Endodermal cell (in vitro differentiated cells): ENCODE measurements around the gene CD68. TPM values are rescaled to one million over a fixed set of nuclear protein-coding genes. Genes with fewer than 3 reads are reported as not detected.
A peak's percentile ranks its signal among the peaks of the same experiment; 100 is the strongest.

Experiments
- DNase-seq: peaks from one replicate; pipeline ENCODE4 v3.0.0-alpha.2; 2017
- H3K27ac ChIP-seq: 2 replicates; pipeline ENCODE4 v1.5.1; 2013; ENCODE audit warnings: mild to moderate bottlenecking, low read depth, low read length, moderate library complexity
- H3K27me3 ChIP-seq: 2 replicates; pipeline ENCODE4 v1.6.1; 2013; ENCODE audit warnings: mild to moderate bottlenecking, low read length, moderate library complexity; ENCODE audit not compliant: insufficient read depth, control insufficient read depth, poor library complexity, severe bottlenecking
- H3K36me3 ChIP-seq: 2 replicates; pipeline ENCODE4 v1.7.0; 2013; ENCODE audit warnings: mild to moderate bottlenecking, low read length, moderate library complexity; ENCODE audit not compliant: control insufficient read depth, insufficient read depth
- H3K4me1 ChIP-seq: one replicate; pipeline ENCODE4 v1.7.0; 2013; ENCODE audit warnings: low read length; ENCODE audit not compliant: control insufficient read depth, insufficient read depth
- H3K4me3 ChIP-seq: 2 replicates; pipeline ENCODE4 v1.5.1; 2013; ENCODE audit warnings: mild to moderate bottlenecking, low read length, moderate library complexity
- H3K9ac ChIP-seq: 2 replicates; pipeline ENCODE4 v1.6.1; 2013; ENCODE audit warnings: mild to moderate bottlenecking, low read length, moderate library complexity; ENCODE audit not compliant: poor library complexity, severe bottlenecking; ENCODE audit errors: extremely low read depth
- H3K9me3 ChIP-seq: 2 replicates; pipeline ENCODE4 v1.6.1; 2013; ENCODE audit warnings: mild to moderate bottlenecking, low read length, moderate library complexity; ENCODE audit not compliant: control insufficient read depth
- H3K27ac Mint-ChIP-seq: 2 replicates; pipeline ENCODE4 v1.8.0; 2020; ENCODE audit warnings: mixed read lengths
- H3K27me3 Mint-ChIP-seq: 2 replicates; pipeline ENCODE4 v1.8.0; 2021; ENCODE audit warnings: mild to moderate bottlenecking, mixed read lengths; ENCODE audit not compliant: insufficient read depth
- H3K36me3 Mint-ChIP-seq: 2 replicates; pipeline ENCODE4 v1.8.0; 2020; ENCODE audit warnings: low read depth, mixed read lengths
- H3K4me1 Mint-ChIP-seq: 2 replicates; pipeline ENCODE4 v1.8.0; 2020; ENCODE audit warnings: mixed read lengths
- H3K4me3 Mint-ChIP-seq: 2 replicates; pipeline ENCODE4 v1.8.0; 2020; ENCODE audit warnings: mild to moderate bottlenecking, moderate library complexity, mixed read lengths
- H3K9me3 Mint-ChIP-seq: 2 replicates; pipeline ENCODE4 v1.8.0; 2020; ENCODE audit warnings: mild to moderate bottlenecking, mixed read lengths
- CTCF ChIP-seq: fragments of 200-600 bp; sonication (generic); conservative IDR thresholded peaks from 2 replicates; pipeline ENCODE4 v1.5.0; 2021; ENCODE audit warnings: antibody characterized with exemption, mild to moderate bottlenecking
- WGBS, 2 experiments: methylation state at CpG; one replicate each; pipeline versions ENCODE4 v1.1.5 to v1.1.7; 2013; ENCODE audit warnings: missing lambda C conversion rate in 2 of 2, mixed read lengths in 1 of 2; ENCODE audit not compliant: insufficient coverage in 1 of 2, insufficient read length in 1 of 2; 5-methylcytosine and 5-hydroxymethylcytosine counted together
- total RNA-seq, 2 donors: library from RNA; stranded (reverse); fragmentation: NEBNext Ultra II Directional in 1 of 2; extraction: Animal tissue kit (Norgen Biotek cat#: 25700) in 1 of 2; gene quantifications; 2 replicates in 1 of 2; 3 replicates in 1 of 2; pipeline ENCODE4 v1.2.1, GENCODE V29; 2021

The CD68 gene
- total RNA-seq, 2 donors from 2014 or later, result 0.44 TPM; not detected in 1

GRCh38 chr17:7548585-7549400 lies 30.6 kb upstream of the CD68 start, which contains the start of gene TNFSF12:
TNFSF12 (plus strand) TSS chr17:7549058; CDS start chr17:7549154, 96 bp downstream.
- no peaks in the 10 kb centered on the region for H3K9me3 Mint-ChIP-seq
- H3K36me3 Mint-ChIP-seq, result no peaks in the 10 kb centered on the region
- peak; percentile 39 for TF ChIP-seq CTCF
- peak within 1 kb of the TSS; percentile 38 for H3K9ac ChIP-seq
- H3K27ac ChIP-seq, result no peak within 1 kb of the TSS
- no peaks in the 10 kb centered on the region for H3K36me3 ChIP-seq
- H3K4me1 Mint-ChIP-seq, result peaks cover 3% of the 10 kb centered on the region
- no peak within 1 kb of the TSS for H3K27ac Mint-ChIP-seq
- peak; percentile 85 for DNase-seq
- H3K27me3 Mint-ChIP-seq, result peaks cover 15% of the 10 kb centered on the region
- H3K4me1 ChIP-seq, result no peaks in the 10 kb centered on the region
- peak within 1 kb of the TSS; percentile 84 for H3K4me3 ChIP-seq
- 6 to 14% methylated on average over 17 to 63 of the region's 65 CpGs for WGBS, 2 experiments
- peak within 1 kb of the TSS; percentile 69 for H3K4me3 Mint-ChIP-seq
- no peaks in the 10 kb centered on the region for H3K9me3 ChIP-seq
- H3K27me3 ChIP-seq, result no peaks in the 10 kb centered on the region

- Histone ChIP-seq H3K4me3 (no peak overlapping the region), H3K27me3 (no peaks in the 10 kb centered on the region), H3K9ac (no peak overlapping the region), H3K9me3 (no peaks in the 10 kb centered on the region), H3K36me3 (no peaks in the 10 kb centered on the region), H3K27ac (no peak overlapping the region), H3K4me1 (no peaks in the 10 kb centered on the region)
- peaks cover 10% of the 10 kb centered on the region for H3K27me3 Mint-ChIP-seq
- TF ChIP-seq CTCF, result no peak
- peaks cover 3% of the 10 kb centered on the region for H3K4me1 Mint-ChIP-seq
- no peak overlapping the region for H3K27ac Mint-ChIP-seq
- 84 to 86% methylated on average over 9 to 20 of the region's 20 CpGs for WGBS, 2 experiments
- H3K36me3 Mint-ChIP-seq, result no peaks in the 10 kb centered on the region
- H3K9me3 Mint-ChIP-seq, result no peaks in the 10 kb centered on the region
- peak overlapping the region; percentile 69 for H3K4me3 Mint-ChIP-seq
- no peak for DNase-seq
These were observed 29.9 kb upstream of the CD68 start for GRCh38 chr17:7549401-7550055.

- Histone ChIP-seq H3K27ac (no peak overlapping the region), H3K36me3 (no peaks in the 10 kb centered on the region), H3K9ac (no peak overlapping the region), H3K4me1 (no peaks in the 10 kb centered on the region), H3K27me3 (no peaks in the 10 kb centered on the region), H3K4me3 (no peak overlapping the region), H3K9me3 (no peaks in the 10 kb centered on the region)
- Mint-ChIP-seq H3K36me3 (no peaks in the 10 kb centered on the region), H3K4me3 (no peak overlapping the region), H3K9me3 (no peaks in the 10 kb centered on the region), H3K4me1 (peaks cover 3% of the 10 kb centered on the region), H3K27ac (no peak overlapping the region), H3K27me3 (peaks cover 10% of the 10 kb centered on the region)
- TF ChIP-seq CTCF, result no peak
- no peak for DNase-seq
- WGBS, 2 experiments, result 88 to 100% methylated on average over 4 to 6 of the region's 6 CpGs
These were observed 29.1 kb upstream of the CD68 start for GRCh38 chr17:7550344-7550743.
